Ishikawa (cell line): Measurements from ENCODE around the gene CD63.

Source experiments
- CEBPB ChIP-seq: IDR thresholded peaks from 2 replicates; pipeline ENCODE4 v1.6.1; 2012
- CREB1 ChIP-seq: IDR thresholded peaks from 2 replicates; pipeline ENCODE4 v1.6.1; 2012; ENCODE audit warnings: low read depth
- EGR1 ChIP-seq: IDR thresholded peaks from 2 replicates; pipeline ENCODE4 v1.6.1; 2012
- EP300 ChIP-seq: IDR thresholded peaks from 2 replicates; pipeline ENCODE4 v1.6.1; 2012; ENCODE audit warnings: borderline replicate concordance
- FOXM1 ChIP-seq: IDR thresholded peaks from 2 replicates; pipeline ENCODE4 v1.6.1; 2012; ENCODE audit warnings: low read depth, borderline replicate concordance
- MAX ChIP-seq: IDR thresholded peaks from 2 replicates; pipeline ENCODE4 v1.6.1; 2012
- NFIC ChIP-seq: IDR thresholded peaks from 2 replicates; pipeline ENCODE4 v1.6.1; 2012
- RAD21 ChIP-seq: IDR thresholded peaks from 2 replicates; pipeline ENCODE4 v1.6.1; 2012; ENCODE audit warnings: low read depth
- REST ChIP-seq: IDR thresholded peaks from 2 replicates; pipeline ENCODE4 v1.6.1; 2012; ENCODE audit warnings: low read depth, mild to moderate bottlenecking
- TAF1 ChIP-seq: IDR thresholded peaks from 2 replicates; pipeline ENCODE4 v1.6.1; 2012; ENCODE audit warnings: low read depth, mild to moderate bottlenecking
- TCF12 ChIP-seq: IDR thresholded peaks from 2 replicates; pipeline ENCODE4 v1.6.1; 2012; ENCODE audit warnings: low read depth
- TEAD4 ChIP-seq: IDR thresholded peaks from 2 replicates; pipeline ENCODE4 v1.6.1; 2012
- USF1 ChIP-seq: IDR thresholded peaks from 2 replicates; pipeline ENCODE4 v1.6.1; 2012
- YY1 ChIP-seq: IDR thresholded peaks from 2 replicates; pipeline ENCODE4 v1.6.1; 2012; ENCODE audit warnings: low read depth
- ZBTB7A ChIP-seq: IDR thresholded peaks from 2 replicates; pipeline ENCODE4 v1.6.1; 2012; ENCODE audit warnings: low read depth

CD63 gene

GRCh38 chr12:55703288-55703687 lies 25.5 kb downstream of the CD63 start:
- TF ChIP-seq CREB1 (no peak), YY1 (no peak), FOXM1 (no peak), EP300 (no peak), TEAD4 (no peak), ZBTB7A (no peak), TCF12 (no peak), CEBPB (no peak), NFIC (no peak), RAD21 (no peak), TAF1 (no peak), MAX (no peak), EGR1 (no peak), REST (no peak), USF1 (no peak)

GRCh38 chr12:55702861-55703260 lies 25.9 kb downstream of the CD63 start:
- TF ChIP-seq FOXM1 (no peak), CREB1 (no peak), TCF12 (no peak), NFIC (no peak), MAX (no peak), EP300 (no peak), USF1 (no peak), TAF1 (no peak), REST (no peak), TEAD4 (no peak), CEBPB (no peak), EGR1 (no peak), YY1 (no peak), ZBTB7A (no peak)

GRCh38 chr12:55700255-55701018 lies 28.4 kb downstream of the CD63 start:
- TF ChIP-seq CREB1: no peak
- TF ChIP-seq TAF1: no peak
- TF ChIP-seq CEBPB: no peak
- no peak for TF ChIP-seq TEAD4
- TF ChIP-seq NFIC: no peak
- TF ChIP-seq ZBTB7A: no peak
- TF ChIP-seq REST: no peak
- no peak for TF ChIP-seq EP300
- no peak for TF ChIP-seq RAD21
- TF ChIP-seq YY1: no peak
- no peak for TF ChIP-seq MAX
- no peak for TF ChIP-seq EGR1
- TF ChIP-seq USF1: no peak
- no peak for TF ChIP-seq TCF12
- TF ChIP-seq FOXM1: no peak
